Measurements from ENCODE around the gene KLF16.

Gene KLF16

DNA sequence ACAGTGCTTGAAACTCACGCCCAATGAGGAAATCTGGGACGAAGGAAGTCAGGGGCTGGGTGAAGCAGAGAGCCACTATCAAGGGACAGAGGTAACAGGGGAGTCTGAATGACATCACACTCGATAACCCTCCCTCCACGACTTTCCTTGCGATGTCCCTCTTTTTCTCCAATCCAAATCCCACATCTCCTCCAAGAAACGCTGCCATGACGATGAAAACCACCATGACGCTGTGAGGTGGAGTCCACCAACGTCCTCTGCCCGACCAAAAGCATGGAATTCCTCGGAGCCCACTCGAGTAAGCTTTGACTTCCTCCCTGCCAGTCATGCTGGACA lies 16.1 kb downstream of the KLF16 start:
- DNase-seq (ENCODE audit: extremely low read depth, low read depth), result no peak
- TF ChIP-seq, protein P1, sequence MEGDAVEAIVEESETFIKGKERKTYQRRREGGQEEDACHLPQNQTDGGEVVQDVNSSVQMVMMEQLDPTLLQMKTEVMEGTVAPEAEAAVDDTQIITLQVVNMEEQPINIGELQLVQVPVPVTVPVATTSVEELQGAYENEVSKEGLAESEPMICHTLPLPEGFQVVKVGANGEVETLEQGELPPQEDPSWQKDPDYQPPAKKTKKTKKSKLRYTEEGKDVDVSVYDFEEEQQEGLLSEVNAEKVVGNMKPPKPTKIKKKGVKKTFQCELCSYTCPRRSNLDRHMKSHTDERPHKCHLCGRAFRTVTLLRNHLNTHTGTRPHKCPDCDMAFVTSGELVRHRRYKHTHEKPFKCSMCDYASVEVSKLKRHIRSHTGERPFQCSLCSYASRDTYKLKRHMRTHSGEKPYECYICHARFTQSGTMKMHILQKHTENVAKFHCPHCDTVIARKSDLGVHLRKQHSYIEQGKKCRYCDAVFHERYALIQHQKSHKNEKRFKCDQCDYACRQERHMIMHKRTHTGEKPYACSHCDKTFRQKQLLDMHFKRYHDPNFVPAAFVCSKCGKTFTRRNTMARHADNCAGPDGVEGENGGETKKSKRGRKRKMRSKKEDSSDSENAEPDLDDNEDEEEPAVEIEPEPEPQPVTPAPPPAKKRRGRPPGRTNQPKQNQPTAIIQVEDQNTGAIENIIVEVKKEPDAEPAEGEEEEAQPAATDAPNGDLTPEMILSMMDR (IDR thresholded peaks at IDR 0.05; ENCODE audit: low read depth, low read length), result no peak

DNA sequence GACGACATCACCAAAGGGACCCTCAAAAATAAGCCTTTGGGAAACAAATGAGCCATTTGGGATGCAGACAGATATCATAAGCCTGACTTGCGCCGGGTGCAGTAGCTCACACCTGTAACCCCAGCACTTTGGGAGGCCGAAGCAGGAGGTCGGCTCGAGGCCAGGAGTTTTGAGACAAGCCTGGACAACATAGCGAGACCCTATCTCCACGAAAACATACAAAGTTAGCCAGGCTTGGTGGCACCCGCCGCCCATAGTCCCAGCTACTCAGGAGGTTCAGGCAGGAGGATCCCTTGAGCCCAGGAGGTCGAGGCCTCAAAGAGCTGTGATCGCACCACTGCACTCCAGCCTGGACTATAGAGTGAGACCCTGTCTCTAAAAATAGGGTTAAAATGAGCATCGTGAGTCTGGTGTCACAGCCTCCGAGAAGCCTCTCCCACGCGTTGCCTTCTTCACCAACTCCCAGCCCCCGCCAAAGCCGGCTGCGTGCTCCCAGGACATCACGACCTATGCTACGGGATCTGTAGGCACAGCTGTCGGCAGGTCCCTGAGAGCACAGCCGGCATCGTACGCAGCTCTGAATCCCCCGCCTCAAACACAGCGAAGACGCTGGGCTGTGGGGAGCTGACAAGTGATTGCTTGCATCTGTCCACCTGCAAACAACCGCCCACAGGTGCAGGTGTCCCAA lies 16.7 kb downstream of the KLF16 start:
- TF ChIP-seq, protein P1 (IDR thresholded peaks at IDR 0.05; ENCODE audit: low read depth, low read length), result no peak
- DNase-seq (ENCODE audit: extremely low read depth, low read depth), result no peak

DNA sequence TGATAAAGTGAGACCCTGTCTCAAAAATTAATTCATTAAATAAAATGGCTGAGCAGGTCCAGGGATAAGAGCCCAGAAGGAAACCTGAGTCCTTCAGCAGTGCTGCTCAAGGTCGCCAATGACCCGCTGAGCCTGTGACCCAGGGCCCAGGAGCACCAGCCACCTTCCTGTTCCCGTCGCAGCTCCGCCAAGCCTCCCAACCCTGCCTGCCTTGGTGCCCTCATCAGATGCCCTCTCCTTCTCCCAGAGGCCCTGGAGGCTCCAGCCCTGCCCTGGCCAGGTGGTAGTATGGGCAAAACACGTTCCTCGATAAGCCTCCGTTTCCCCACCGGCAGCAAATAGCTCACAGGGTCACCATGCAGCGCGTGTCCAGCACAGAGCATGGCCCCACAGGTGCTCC lies 17.7 kb downstream of the KLF16 start:
- DNase-seq (ENCODE audit: extremely low read depth, low read depth), result no peak
- TF ChIP-seq, protein P1 (IDR thresholded peaks at IDR 0.05; ENCODE audit: low read depth, low read length), result no peak

DNA sequence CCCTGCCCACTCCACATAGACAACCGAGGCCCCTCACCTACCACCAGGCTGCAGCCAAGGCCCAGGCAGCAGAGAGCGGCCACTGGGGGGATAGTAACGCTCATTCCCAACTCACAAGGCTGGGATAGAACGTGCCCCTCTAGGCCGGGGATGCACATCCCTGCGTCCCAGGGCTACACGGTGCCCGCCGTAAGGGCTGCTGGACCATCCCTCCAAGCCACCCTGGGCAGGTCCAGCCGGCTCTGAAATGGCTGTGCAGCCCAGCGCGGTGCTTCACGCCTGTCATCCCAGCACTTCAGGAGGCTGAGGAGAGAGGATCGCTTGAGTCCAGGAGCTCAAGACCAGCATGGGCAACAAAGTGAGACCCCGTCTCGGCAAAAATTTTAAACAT lies 18.3 kb downstream of the KLF16 start:
- DNase-seq (ENCODE audit: extremely low read depth, low read depth), result no peak
- TF ChIP-seq, protein P1 (IDR thresholded peaks at IDR 0.05; ENCODE audit: low read depth, low read length), result no peak

DNA sequence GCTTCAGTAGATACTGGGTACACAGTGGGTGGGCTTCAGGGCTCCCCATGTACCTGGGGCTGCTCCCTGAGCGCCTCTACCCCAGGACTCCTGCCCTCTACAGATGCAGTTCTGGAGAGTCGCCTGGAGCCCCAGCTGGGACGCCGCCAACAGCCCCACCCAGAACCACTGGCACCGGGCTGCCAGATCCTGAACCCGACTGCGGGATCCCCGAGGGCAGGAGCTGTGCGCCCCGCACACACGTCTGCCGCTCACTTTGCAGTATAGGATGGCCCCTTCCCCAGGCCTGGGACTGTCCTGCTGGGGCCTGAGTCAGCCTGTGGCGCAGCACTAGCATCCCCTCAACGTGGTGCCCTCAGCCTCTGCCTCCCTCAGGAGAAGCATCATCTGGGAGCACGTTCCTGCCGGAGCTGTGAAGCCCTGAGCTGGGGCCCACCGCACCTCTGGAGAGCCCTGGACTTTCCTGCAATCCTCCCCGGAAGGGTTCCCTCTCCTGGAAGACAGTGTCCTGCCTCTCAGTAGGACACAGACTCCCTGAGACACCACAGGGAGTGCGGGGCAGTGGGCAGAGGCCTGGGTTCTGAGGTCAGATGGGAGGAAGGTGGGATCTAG lies 18.8 kb downstream of the KLF16 start:
- DNase-seq (ENCODE audit: extremely low read depth, low read depth), result no peak
- TF ChIP-seq, protein P1 (IDR thresholded peaks at IDR 0.05; ENCODE audit: low read depth, low read length), result no peak

DNA sequence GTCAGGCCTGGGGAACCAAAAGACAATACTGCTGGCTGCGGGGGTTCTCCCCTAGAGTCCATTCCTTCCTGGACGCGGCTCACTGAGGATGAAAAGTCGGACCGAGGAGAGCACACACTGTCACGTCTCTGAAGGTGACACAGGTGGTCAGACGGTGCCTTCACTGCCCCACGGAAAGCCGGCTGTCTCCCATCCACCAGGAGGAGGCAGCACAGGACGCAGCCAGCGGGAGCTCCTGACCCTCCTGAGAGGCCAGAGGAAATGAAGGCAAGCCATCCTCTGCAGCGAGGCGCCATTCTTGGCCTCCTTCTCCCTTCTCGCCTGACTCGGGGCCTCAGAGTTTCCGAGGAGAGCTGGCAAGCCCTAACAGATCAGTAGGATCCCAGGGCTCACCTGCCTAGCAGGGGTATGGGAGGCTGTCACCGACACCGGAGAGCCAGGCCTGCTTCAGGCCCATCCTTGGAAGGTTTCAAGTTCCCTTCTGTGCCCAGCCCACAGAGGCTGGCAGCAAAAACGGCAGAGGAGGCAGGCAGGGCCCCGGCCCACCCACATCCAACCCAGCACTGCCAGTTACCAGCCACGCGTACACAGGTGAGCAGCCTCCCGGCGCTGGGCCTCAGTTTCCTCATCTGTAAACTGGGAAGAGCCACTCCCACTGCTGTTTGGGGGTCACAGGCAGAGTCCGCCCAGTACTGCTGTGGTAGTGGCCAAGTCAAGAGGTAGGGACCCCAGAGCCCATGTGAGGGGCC lies 19.6 kb downstream of the KLF16 start:
- no peak for DNase-seq (ENCODE audit: extremely low read depth, low read depth)
- TF ChIP-seq, protein P1 (IDR thresholded peaks at IDR 0.05; ENCODE audit: low read depth, low read length), result no peak

DNA sequence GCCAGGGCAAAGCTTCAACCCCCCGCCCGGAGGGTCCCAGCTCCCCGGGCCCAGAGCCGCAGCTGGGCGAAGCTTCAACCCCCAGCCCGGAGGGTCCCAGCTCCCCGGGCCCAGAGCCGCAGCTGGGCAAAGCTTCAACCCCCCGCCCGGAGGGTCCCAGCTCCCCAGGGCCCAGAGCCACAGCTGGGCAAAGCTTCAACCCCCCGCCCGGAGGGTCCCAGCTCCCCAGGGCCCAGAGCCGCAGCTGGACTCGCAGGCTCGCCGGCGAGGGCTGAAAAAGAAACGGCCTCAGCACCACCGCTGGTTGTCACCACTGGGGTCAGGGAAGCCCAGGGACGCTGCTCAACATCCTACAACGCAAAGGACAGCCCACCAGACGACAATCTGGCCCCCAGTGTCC lies 20.3 kb downstream of the KLF16 start:
- DNase-seq (ENCODE audit: extremely low read depth, low read depth), result no peak
- TF ChIP-seq, protein P1 (IDR thresholded peaks at IDR 0.05; ENCODE audit: low read depth, low read length), result no peak
